Measurements from ENCODE around the gene PAPSS1. TPM values are rescaled to one million over a fixed set of nuclear protein-coding genes. Genes with fewer than 3 reads are reported as not detected.

The PAPSS1 gene
- total RNA-seq, 1 donor from 2014 or later = 53.8 TPM

DNA sequence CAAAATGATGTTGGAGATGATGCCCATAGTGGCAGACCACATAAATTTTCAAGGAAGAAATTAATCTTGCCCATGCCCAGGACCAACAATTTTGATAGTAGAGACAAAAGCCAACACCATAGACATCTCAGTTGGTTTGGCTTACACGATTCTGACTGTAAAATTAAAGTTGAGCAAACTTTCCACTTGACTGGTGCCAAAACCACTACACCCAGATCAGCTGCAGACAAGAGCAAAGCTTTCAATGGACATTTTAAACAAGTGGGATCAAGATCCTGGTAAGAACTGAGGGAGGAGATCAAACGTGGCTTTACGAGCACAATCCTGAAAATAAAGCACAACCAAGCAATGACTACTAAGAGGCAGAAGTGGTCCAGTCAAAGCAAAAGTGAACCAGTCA lies 90.7 kb downstream of the PAPSS1 start:
- no peak for DNase-seq (ENCODE audit: low spot score)

DNA sequence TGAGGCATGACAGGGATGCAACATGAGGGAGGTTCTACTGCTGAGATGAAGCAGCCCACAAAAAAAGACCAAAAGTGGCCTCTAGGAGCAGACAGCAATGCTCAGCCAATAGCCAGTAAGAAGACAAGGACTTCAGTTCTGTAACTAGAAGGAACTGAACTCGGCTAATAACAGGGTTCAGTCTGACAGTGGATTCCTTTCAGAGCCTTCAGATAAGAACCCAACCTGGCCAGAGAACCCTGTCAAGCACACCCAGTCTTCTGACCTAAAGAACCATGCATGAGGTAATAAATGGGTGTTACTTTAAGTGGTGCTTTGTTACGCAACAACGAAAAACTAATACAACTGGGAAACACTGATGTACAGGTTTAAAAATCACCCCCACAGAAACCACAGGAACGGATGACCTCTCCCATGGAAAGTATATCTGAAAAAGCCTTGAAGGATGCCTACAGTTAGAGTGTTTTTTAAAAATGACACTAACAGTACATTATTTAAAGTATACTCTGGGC lies 94.6 kb downstream of the PAPSS1 start:
- no peak for DNase-seq (ENCODE audit: low spot score)

DNA sequence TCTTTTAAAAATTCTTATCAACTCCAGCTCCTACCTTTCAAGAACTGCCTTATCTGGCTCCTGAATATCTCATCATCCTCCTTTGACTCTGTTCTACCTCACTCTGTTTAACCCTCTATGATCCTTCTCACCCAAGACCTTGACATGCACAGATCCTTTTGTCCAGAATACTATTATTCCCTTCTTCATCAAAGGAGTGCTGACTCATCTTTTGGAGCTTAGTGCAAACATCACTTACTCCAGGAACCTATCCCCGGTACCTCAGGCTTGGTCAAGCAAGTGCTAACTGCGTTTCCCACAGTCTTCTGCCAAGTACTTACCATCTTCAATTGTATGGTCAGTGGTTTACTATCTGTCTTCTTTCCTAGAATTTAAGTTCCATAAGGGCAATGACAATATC lies 96.0 kb downstream of the PAPSS1 start:
- no peak for DNase-seq (ENCODE audit: low spot score)

- DNase-seq (ENCODE audit: low spot score) = no peak
Measured at GRCh38 chr4:107622006-107622405, 98.0 kb downstream of the PAPSS1 start.

DNA sequence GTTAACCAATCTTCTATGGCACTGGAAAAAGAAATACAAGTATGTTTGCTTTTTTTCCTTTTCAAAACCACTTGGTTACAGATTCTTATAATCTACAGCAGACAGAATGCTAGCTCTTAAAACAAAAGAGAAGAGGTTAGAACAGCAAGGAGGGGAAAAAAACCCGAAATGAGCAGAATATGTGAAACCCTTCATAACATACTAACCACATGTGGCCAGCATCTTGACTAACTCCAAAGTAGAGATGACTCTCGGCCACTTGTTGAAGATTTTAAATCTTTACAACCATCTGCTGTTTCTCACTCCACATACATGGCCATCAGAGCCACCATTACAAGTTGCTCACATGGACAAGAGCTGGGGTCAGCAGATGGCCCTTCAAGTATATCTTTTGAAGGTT lies 100.3 kb downstream of the PAPSS1 start:
- no peak for DNase-seq (ENCODE audit: low spot score)

- DNase-seq (ENCODE audit: low spot score) = no peak
Measured at GRCh38 chr4:107619066-107619465, 101.0 kb downstream of the PAPSS1 start.

DNA sequence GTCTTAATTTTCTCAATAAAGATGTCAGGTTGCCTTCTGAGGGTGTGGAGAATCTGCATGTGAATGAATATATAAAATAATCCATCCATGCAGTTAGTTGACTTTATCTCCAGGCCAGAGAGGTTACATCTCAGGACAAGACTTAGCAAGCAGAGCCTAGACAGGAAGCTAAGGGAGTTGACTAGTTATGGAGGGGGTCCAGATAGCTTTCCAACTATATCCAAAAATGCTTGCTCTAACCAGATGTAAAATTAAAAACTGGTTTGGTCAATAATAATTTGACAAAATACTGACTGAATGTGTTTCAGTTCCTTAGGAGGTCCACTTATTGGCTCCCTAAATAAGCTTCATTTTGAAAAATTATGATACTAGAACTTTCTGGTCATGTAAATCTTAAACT lies 101.4 kb downstream of the PAPSS1 start:
- DNase-seq (ENCODE audit: low spot score) = no peak

DNA sequence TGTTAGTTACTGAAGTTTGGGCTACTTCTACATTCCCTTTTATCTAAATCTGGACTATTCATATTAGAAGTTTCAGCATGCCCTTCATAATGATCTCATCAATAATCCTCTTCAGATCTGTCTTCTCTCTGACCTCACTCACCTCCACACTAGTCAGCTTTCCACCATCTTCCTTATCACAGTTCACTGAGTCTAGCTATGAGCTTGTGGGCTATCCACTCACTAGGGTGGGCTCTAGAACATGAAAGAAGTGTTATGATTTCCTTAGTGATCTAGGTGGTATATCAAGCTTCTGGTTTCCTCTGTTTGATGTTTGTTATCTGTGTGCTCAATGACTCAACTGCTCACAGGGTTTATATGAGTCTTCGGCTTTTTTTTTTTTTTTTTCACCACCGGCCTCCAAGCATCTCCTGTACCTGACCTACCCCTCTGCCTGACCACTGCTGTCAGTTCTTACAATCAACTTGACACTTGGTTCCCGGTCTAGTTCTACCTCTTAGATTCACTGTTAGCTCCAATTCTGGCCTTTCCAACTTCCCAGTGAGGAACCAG lies 103.1 kb downstream of the PAPSS1 start:
- no peak for DNase-seq (ENCODE audit: low spot score)

DNA sequence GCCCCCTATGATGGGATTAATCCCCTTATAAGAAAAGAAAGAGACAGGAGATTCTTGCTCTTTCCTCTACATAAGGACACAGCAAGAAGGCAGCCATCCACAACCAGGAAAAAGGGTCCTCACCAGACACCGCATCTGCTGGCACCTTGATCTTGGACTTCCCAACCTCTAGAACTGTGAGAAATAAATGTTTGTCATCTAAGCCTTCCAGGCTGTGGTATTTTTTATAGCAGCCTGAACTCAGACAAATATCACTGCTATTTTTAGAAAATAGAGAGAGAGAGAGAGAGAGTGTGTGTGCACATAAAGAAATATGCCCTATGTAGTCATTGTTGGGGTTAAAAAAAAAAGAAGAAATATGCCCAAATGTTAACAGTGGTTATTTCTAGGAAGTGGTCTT lies 104.2 kb downstream of the PAPSS1 start:
- DNase-seq (ENCODE audit: low spot score) = no peak

- no peak for DNase-seq (ENCODE audit: low spot score)
Measured at GRCh38 chr4:107603430-107603829, 116.6 kb downstream of the PAPSS1 start.

DNA sequence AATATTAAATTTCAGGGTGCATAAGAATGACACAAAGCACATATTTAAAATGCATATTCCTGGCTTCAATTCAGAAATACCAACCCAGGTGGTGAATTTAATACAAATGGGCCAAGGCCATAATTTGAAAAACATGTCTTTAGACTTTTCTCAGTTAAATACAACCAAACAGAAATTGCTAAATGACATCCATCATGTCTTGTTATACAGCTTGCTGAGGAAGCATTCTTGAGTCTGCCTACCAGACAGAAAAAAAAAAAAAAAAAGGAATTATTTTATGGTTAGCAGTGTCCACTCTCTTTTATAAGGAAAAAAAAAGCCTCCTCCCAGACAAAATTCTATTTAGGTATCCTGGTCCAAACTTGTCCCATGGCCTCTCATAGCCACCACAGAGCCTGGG lies 119.1 kb downstream of the PAPSS1 start:
- DNase-seq (ENCODE audit: low spot score) = no peak

GRCh38 chr4:107600436-107600835 lies 119.6 kb downstream of the PAPSS1 start:
- DNase-seq (ENCODE audit: low spot score) = no peak

DNA sequence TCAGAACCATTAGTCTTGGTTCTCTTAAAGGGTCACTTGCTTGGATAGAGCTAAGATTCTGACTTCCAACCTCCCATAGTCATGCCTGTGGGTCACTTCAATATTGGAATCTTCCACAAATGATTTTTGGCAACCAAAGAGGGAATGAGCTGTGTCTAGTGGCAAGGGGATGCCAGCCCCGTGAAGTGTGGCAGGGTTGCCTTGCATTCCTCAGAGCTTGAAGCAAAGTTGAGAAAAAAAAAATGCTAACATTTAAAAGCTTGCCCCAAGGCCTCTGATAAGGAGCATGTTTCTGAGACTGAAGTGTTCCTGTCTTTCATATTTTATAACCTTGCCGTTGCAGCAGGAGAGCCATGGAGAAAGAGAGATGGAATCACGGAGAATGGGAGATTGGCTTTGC lies 120.2 kb downstream of the PAPSS1 start:
- DNase-seq (ENCODE audit: low spot score) = no peak

DNA sequence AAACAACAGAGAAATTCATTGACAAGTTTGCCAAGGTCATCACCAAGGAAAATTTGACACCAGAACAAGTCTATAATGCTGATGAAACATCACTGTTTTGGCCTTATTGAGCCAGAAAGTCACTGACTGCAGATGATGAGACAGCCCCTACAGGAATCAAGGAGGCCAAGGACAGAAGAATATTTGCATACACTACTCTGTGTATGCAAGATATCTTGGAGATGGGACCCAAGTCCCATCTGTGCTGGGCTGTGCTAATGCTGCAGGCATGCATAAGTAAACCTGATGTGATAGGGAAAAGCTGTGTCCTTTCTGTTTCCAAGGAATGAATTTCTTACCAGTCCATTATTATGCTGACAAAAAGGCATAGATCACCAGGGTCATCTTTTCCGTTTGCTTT lies 126.8 kb downstream of the PAPSS1 start:
- DNase-seq (ENCODE audit: low spot score) = no peak

GRCh38 chr4:107592519-107592918 lies 127.5 kb downstream of the PAPSS1 start:
- DNase-seq (ENCODE audit: low spot score) = no peak

DNA sequence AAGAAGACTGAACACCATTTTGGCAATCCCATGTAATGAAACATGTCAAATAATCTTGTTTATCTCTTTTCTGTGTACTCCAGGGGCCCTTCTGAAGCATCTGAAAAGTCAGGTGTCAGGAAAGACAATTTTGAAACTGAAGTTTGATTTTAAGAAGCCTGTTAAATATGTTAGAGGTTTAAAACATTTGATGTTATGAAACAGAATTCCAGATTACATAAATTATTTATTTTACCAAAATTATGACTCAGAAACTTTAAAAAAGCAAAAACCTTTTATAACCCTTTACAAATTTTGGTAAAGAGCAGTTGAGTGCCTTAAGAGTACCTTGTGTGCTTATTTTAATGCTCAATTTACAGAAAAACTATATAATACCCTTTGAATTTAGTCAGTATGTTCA lies 130.8 kb downstream of the PAPSS1 start:
- no peak for DNase-seq (ENCODE audit: low spot score)

DNA sequence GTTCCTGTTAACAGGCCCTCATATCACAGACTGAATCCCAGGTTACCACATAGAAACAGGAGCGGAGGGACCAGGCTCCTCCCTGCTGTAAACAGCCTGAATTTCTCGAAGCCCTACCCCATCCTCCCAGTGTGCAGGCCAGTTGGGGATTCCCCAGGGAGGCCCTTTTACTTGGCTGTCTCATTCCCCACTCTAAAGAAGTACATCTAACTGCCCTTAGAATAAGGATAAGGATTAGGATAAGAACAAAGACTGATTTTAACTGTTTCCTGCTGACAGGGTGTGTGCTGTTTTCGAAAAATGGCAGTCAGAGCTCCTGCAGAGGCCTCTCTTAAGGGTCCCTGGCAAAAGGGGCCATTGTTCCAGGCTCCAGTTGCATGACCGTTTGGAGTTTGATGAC lies 133.7 kb downstream of the PAPSS1 start:
- DNase-seq (ENCODE audit: low spot score) = no peak

DNA sequence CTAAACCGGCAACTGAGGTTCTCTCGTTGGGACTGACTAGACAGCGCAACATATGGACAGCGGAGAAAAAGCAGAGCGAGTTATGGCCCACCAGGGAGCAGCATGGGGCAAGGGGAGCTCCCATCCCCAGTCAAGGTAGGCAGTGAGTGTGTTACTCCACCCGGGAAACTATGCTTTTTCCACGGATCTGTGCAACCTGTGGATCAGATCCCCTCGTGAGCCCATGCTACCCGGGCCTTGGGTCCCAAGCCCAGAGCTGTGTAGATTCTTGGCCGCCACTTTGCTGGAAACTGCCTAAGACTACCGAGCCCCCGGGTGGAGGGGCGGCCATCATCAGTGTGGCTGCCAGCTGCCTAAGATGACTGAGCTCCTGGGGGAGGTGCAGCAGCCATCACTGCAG lies 140.9 kb downstream of the PAPSS1 start:
- DNase-seq (ENCODE audit: low spot score) = no peak

- no peak for DNase-seq (ENCODE audit: low spot score)
Measured at GRCh38 chr4:107578321-107578720, 141.7 kb downstream of the PAPSS1 start.

DNA sequence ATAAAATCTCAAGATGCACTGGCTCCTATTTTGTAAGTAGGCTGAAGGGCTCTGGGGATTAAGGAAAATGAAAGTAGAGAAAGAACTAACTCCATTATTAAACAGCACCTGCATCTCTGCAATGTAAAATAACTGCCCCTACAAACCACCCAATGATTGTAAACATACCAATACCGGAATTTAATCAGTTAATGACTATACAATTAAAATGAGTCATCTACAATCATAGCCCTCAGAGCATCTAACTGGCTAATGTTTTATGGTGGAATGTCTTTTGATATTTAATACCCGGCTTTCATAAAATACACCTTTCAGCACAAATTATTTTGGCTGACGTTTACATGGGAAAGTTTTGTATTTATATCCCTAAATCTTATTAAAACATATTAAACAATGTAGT lies 142.3 kb downstream of the PAPSS1 start:
- no peak for DNase-seq (ENCODE audit: low spot score)

GRCh38 chr4:107575243-107575642 lies 144.8 kb downstream of the PAPSS1 start:
- no peak for DNase-seq (ENCODE audit: low spot score)

- DNase-seq (ENCODE audit: low spot score) = no peak
Measured at GRCh38 chr4:107572281-107572680, 147.8 kb downstream of the PAPSS1 start.

GRCh38 chr4:107570952-107571351 lies 149.1 kb downstream of the PAPSS1 start:
- no peak for DNase-seq (ENCODE audit: low spot score)

DNA sequence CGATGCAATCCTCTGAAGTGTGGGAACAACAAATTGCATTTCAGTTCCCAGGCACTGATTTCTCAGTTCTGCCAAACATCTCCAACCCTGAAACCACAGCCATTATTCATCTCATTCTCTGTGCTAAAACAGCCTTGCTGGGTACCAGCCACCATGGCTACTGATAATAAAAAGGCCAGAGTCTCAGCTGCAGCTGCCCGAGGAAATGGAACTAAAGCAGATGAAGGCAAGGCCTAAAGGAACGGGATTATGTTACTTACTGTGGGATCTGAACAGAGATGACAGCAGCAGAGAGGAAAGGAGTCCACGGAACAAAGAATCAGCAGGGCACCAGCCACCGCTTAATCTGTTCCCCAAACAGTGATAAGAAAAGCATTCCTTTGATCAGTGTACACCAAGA lies 155.7 kb downstream of the PAPSS1 start:
- no peak for DNase-seq (ENCODE audit: low spot score)

All from mucosa of gallbladder (tissue), 1 donor.